ENCODE measurements around the gene COL6A1.

DNA sequence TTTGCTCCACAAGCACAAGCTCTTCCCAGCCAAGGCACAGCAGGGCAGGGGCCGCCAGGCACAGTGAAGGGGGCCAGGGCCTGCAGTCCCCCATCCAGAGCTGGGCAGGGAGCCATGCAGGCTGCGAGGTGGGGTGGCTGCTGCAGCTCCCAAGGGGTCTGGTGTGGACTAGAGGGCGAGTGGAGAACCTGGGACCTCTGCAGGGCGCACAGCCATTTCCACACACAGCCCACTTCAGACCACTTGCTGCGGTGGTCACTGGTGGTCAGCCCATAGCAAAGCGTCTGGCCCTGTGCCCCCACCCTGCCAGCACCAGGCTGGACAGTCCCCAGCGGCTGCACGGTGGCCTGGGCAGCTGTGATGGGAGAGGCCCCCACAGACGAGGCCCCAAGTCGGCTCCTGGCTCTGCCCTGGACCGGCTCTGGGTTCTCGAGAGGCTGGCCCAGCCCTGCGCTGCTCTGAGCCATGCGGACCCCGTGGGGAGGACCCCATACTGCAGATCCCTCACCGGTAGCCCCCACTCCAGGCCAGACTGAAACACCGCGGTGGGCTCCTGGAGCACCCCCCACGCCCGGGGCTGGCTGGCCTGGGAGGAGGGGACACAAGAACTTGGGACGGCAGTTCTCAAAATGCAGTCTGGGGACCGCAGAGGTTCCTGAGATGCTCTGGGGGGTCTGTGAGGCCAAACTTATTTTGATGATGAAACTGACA is 69.3 kb downstream of the COL6A1 start:
- TF ChIP-seq, protein P1, sequence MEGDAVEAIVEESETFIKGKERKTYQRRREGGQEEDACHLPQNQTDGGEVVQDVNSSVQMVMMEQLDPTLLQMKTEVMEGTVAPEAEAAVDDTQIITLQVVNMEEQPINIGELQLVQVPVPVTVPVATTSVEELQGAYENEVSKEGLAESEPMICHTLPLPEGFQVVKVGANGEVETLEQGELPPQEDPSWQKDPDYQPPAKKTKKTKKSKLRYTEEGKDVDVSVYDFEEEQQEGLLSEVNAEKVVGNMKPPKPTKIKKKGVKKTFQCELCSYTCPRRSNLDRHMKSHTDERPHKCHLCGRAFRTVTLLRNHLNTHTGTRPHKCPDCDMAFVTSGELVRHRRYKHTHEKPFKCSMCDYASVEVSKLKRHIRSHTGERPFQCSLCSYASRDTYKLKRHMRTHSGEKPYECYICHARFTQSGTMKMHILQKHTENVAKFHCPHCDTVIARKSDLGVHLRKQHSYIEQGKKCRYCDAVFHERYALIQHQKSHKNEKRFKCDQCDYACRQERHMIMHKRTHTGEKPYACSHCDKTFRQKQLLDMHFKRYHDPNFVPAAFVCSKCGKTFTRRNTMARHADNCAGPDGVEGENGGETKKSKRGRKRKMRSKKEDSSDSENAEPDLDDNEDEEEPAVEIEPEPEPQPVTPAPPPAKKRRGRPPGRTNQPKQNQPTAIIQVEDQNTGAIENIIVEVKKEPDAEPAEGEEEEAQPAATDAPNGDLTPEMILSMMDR (IDR thresholded peaks at IDR 0.05): no peak
- no peak for TF ChIP-seq ZBTB21 (CRISPR knock-in tag; IDR thresholded peaks at IDR 0.05; ENCODE audit: borderline replicate concordance)
- TF ChIP-seq ZNF512 (CRISPR knock-in tag; IDR thresholded peaks at IDR 0.05; ENCODE audit: borderline replicate concordance): no peak
- no peak for TF ChIP-seq JUN (CRISPR knock-in tag; IDR thresholded peaks at IDR 0.05)
- TF ChIP-seq ZNF232 (CRISPR knock-in tag; IDR thresholded peaks at IDR 0.05): no peak
- no peak for TF ChIP-seq IRF1 (CRISPR knock-in tag; IDR thresholded peaks at IDR 0.05)
- no peak for TF ChIP-seq ZNF263 (CRISPR knock-in tag; IDR thresholded peaks at IDR 0.05; ENCODE audit: low read depth)
